GM23338 (cell line): ENCODE results near the gene UNC93B1. TPM values are rescaled to one million over a fixed set of nuclear protein-coding genes. Genes with fewer than 3 reads are reported as not detected.

Source experiments
- ATAC-seq: fragments of 200-7000 bp; cut with Tn5 transposase; 3 replicates; pipeline ENCODE4 v1.9.1; 2020
- DNase-seq: peaks from one replicate; pipeline ENCODE4 v3.0.0-alpha.2; 2015; ENCODE audit warnings: low spot score
- H2AFZ ChIP-seq: fragments of 200-600 bp; sonication (generic); 2 replicates; pipeline ENCODE4 v1.8.0; 2016; ENCODE audit warnings: antibody characterized with exemption, mild to moderate bottlenecking, moderate library complexity
- H3F3A ChIP-seq: fragments of 200-600 bp; sonication (generic); replicated peaks from 2 replicates; pipeline ENCODE4 v1.8.0; 2017; ENCODE audit warnings: antibody characterized with exemption, mixed run types, low read depth
- H3K27ac ChIP-seq: fragments of 200-600 bp; sonication (generic); 2 replicates; pipeline ENCODE4 v1.6.1; 2016; ENCODE audit warnings: low read depth
- H3K27me3 ChIP-seq: fragments of 200-600 bp; sonication (generic); 2 replicates; pipeline ENCODE4 v1.8.0; 2016; ENCODE audit warnings: mild to moderate bottlenecking, mixed run types, moderate library complexity; ENCODE audit not compliant: insufficient read depth
- H3K36me3 ChIP-seq: fragments of 200-600 bp; sonication (generic); 2 replicates; pipeline ENCODE4 v1.8.0; 2016; ENCODE audit warnings: mild to moderate bottlenecking; ENCODE audit not compliant: insufficient read depth
- H3K4me1 ChIP-seq: fragments of 200-600 bp; sonication (generic); 2 replicates; pipeline ENCODE4 v1.8.0; 2016; ENCODE audit warnings: mild to moderate bottlenecking, moderate library complexity; ENCODE audit not compliant: insufficient read depth
- H3K4me2 ChIP-seq: fragments of 200-600 bp; sonication (generic); 2 replicates; pipeline ENCODE4 v1.7.1; 2017; ENCODE audit warnings: mixed run types
- H3K4me3 ChIP-seq: fragments of 200-600 bp; sonication (generic); 2 replicates; pipeline ENCODE4 v1.6.1; 2016; ENCODE audit warnings: mixed run types
- H3K79me2 ChIP-seq: fragments of 200-600 bp; sonication (generic); replicated peaks from 2 replicates; pipeline ENCODE4 v1.8.0; 2017; ENCODE audit warnings: mild to moderate bottlenecking; ENCODE audit not compliant: insufficient read depth
- H3K9me2 ChIP-seq: fragments of 200-600 bp; sonication (generic); 2 replicates; pipeline ENCODE4 v1.8.0; 2017; ENCODE audit not compliant: insufficient read depth
- H4K20me1 ChIP-seq: fragments of 200-600 bp; sonication (generic); replicated peaks from 2 replicates; pipeline ENCODE4 v1.8.0; 2017; ENCODE audit warnings: mild to moderate bottlenecking; ENCODE audit not compliant: insufficient read depth
- H3K27ac Mint-ChIP-seq: 2 replicates; pipeline ENCODE4 v1.8.0; 2020; ENCODE audit warnings: inconsistent platforms, mild to moderate bottlenecking, moderate library complexity, mixed read lengths
- H3K27me3 Mint-ChIP-seq: 3 replicates; pipeline ENCODE4 v1.8.0; 2022; ENCODE audit warnings: low read depth, mild to moderate bottlenecking, moderate library complexity, mixed read lengths, inconsistent platforms; ENCODE audit not compliant: insufficient read depth, poor library complexity
- H3K36me3 Mint-ChIP-seq: 3 replicates; pipeline ENCODE4 v1.8.0; 2021; ENCODE audit warnings: low read depth, mild to moderate bottlenecking, inconsistent platforms, moderate library complexity, mixed read lengths
- H3K4me1 Mint-ChIP-seq: 3 replicates; pipeline ENCODE4 v1.8.0; 2020; ENCODE audit warnings: mild to moderate bottlenecking, inconsistent platforms, mixed read lengths
- H3K4me3 Mint-ChIP-seq: 3 replicates; pipeline ENCODE4 v1.8.0; 2021; ENCODE audit warnings: moderate library complexity, mild to moderate bottlenecking, inconsistent platforms, mixed read lengths
- H3K9me3 Mint-ChIP-seq: 3 replicates; pipeline ENCODE4 v1.8.0; 2020; ENCODE audit warnings: moderate library complexity, mild to moderate bottlenecking, inconsistent platforms, mixed read lengths
- CTCF ChIP-seq, 2 experiments: fragments of 200-600 bp in 1 of 2; sonication (generic) in 1 of 2; conservative IDR thresholded peaks; 2 replicates each; pipeline versions ENCODE4 v1.5.1 to v1.6.1; 2016 to 2017; ENCODE audit warnings: antibody characterized with exemption in 2 of 2, low read depth in 2 of 2, mild to moderate bottlenecking in 2 of 2, moderate library complexity in 1 of 2
- REST ChIP-seq: IDR thresholded peaks from one replicate; pipeline ENCODE4 v1.6.1; 2018; ENCODE audit warnings: antibody characterized with exemption; ENCODE audit not compliant: unreplicated experiment
- ZNF462 ChIP-seq: fragments of 250-450 bp; sonication (Bioruptor Pico); IDR thresholded peaks from 2 replicates; pipeline ENCODE4 v1.5.0; 2020; ENCODE audit warnings: mild to moderate bottlenecking, moderate library complexity
- polyA plus RNA-seq: library from polyadenylated mRNA; unstranded; fragments of >200 nt; fragmentation: Nextera tagmentation; extraction: Ambion mirVana; gene quantifications from 2 replicates; pipeline ENCODE4 v1.2.1, GENCODE V29; 2016
- total RNA-seq: library from RNA; depleted of rRNA; stranded (reverse); fragments of >200 nt; shearing (Covaris generic); gene quantifications from 2 replicates; pipeline ENCODE4 v1.2.3, GENCODE V29; 2014

UNC93B1 gene
- total and polyA plus RNA-seq, 2 experiments from 2014 or later = 16.2 to 34.4 TPM

- no peaks in the 10 kb centered on the region for H3K9me3 Mint-ChIP-seq
- no peak overlapping the region for H2AFZ ChIP-seq
- H3K27ac ChIP-seq = no peak overlapping the region
- H3F3A ChIP-seq = no peaks in the 10 kb centered on the region
- H3K27me3 Mint-ChIP-seq = peaks cover 20% of the 10 kb centered on the region
- DNase-seq = no peak
- no peak overlapping the region for H3K4me3 Mint-ChIP-seq
- peak; percentile 7; the same call in 2 of the 3 replicates for ATAC-seq
- TF ChIP-seq REST (no peak), ZNF462 (CRISPR knock-in tag) (peak; percentile 60; the same call in 1 of the 2 replicates), CTCF (conservative IDR thresholded peaks at IDR 0.05; ENCODE audit: low read depth in 2 of 2) (peak; percentile 22 to 36; a peak in 2 of 4 replicates)
- no peak overlapping the region for H3K27ac Mint-ChIP-seq
- no peaks in the 10 kb centered on the region for H3K27me3 ChIP-seq
- H3K36me3 ChIP-seq = no peaks in the 10 kb centered on the region
- H3K36me3 Mint-ChIP-seq = peaks cover 3% of the 10 kb centered on the region; the same call in 1 of the 3 replicates
- no peak overlapping the region for H3K4me2 ChIP-seq
- no peaks in the 10 kb centered on the region for H3K4me1 ChIP-seq
- H4K20me1 ChIP-seq = no peaks in the 10 kb centered on the region
- no peak overlapping the region for H3K4me3 ChIP-seq
- H3K9me2 ChIP-seq = no peaks in the 10 kb centered on the region
- peaks cover 20% of the 10 kb centered on the region for H3K4me1 Mint-ChIP-seq
- no peaks in the 10 kb centered on the region for H3K79me2 ChIP-seq
Observed at GRCh38 chr11:68025047-68025446, 21.1 kb upstream of the UNC93B1 start.
